ENCODE results near the gene CEP131.

- TF ChIP-seq CTCF (conservative IDR thresholded peaks at IDR 0.05 in 1 of 2, IDR thresholded peaks at IDR 0.05 in 1 of 2; ENCODE audit: extremely low read depth in 1 of 2, insufficient read depth in 1 of 2, low read depth in 1 of 2, low read length in 2 of 2) (no peak), EZH2 (IDR thresholded peaks at IDR 0.05; ENCODE audit: borderline replicate concordance, low read length) (no peak)
Measured at GRCh38 chr17:81152288-81152828, 70.4 kb downstream of the CEP131 start.

Measured in mammary epithelial cell (primary cell).